Osteocyte (in vitro differentiated cells): ENCODE data around the gene DLG2. TPM values are rescaled to one million over a fixed set of nuclear protein-coding genes. Genes with fewer than 3 reads are reported as not detected.

ENCODE experiments used
- DNase-seq: peaks from one replicate; pipeline ENCODE4 v3.0.0; 2021; ENCODE audit warnings: mixed read lengths; ENCODE audit not compliant: unreplicated experiment; ENCODE audit errors: extremely low spot score
- H3K27ac Mint-ChIP-seq: one replicate; pipeline ENCODE4 v1.8.0; 2021; ENCODE audit warnings: mild to moderate bottlenecking, mixed read lengths; ENCODE audit not compliant: unreplicated experiment
- H3K27me3 Mint-ChIP-seq: one replicate; pipeline ENCODE4 v1.8.0; 2021; ENCODE audit warnings: mixed read lengths; ENCODE audit not compliant: unreplicated experiment
- H3K36me3 Mint-ChIP-seq: one replicate; pipeline ENCODE4 v1.8.0; 2021; ENCODE audit warnings: mixed read lengths; ENCODE audit not compliant: unreplicated experiment
- H3K4me1 Mint-ChIP-seq: one replicate; pipeline ENCODE4 v1.8.0; 2021; ENCODE audit warnings: mixed read lengths; ENCODE audit not compliant: unreplicated experiment
- H3K4me3 Mint-ChIP-seq: one replicate; pipeline ENCODE4 v1.8.0; 2021; ENCODE audit warnings: mild to moderate bottlenecking, moderate library complexity, mixed read lengths; ENCODE audit not compliant: unreplicated experiment
- H3K9me3 Mint-ChIP-seq: one replicate; pipeline ENCODE4 v1.8.0; 2021; ENCODE audit warnings: mixed read lengths; ENCODE audit not compliant: unreplicated experiment
- total RNA-seq: library from RNA; stranded (reverse); gene quantifications from 2 replicates; pipeline ENCODE4 v1.2.1, GENCODE V29; 2021
- TF ChIP-seq, protein P1 (sequence below): fragments of 200-600 bp; sonication (generic); IDR thresholded peaks from 2 replicates; pipeline ENCODE4 v1.5.0; 2021; ENCODE audit warnings: antibody characterized with exemption, mild to moderate bottlenecking, moderate library complexity

DLG2 gene
- total RNA-seq, 1 donor from 2014 or later = 2.1 TPM

DNA sequence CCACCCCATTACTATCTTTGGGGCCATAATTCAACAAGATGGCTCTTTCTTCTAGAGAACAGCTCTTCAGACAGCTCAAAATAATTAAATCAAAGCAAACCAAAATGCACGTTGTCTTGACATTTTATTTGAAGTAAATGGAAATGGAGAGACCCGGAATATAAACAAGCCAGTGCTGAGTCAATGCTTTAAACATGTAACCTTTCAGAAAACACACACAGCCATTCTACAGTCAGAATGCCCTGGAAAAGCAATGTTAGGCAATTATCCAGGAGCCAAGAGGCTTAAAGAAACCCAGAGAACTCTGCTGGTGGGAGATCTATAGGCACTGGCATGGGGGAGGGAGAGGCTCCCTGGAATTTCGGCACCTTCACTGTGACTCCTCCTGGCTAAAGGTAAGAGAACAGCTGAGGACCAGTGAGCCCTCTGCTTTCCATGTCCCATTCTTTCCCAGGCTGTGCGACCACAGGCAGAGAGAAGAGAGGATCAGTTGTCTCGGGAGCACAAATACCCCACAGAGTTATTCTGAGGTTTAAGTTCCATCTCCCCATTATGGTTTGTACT is 2086.9 kb downstream of the DLG2 start:
- TF ChIP-seq, protein P1, sequence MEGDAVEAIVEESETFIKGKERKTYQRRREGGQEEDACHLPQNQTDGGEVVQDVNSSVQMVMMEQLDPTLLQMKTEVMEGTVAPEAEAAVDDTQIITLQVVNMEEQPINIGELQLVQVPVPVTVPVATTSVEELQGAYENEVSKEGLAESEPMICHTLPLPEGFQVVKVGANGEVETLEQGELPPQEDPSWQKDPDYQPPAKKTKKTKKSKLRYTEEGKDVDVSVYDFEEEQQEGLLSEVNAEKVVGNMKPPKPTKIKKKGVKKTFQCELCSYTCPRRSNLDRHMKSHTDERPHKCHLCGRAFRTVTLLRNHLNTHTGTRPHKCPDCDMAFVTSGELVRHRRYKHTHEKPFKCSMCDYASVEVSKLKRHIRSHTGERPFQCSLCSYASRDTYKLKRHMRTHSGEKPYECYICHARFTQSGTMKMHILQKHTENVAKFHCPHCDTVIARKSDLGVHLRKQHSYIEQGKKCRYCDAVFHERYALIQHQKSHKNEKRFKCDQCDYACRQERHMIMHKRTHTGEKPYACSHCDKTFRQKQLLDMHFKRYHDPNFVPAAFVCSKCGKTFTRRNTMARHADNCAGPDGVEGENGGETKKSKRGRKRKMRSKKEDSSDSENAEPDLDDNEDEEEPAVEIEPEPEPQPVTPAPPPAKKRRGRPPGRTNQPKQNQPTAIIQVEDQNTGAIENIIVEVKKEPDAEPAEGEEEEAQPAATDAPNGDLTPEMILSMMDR = no peak
- DNase-seq = no peak
- Mint-ChIP-seq H3K27ac (no peak overlapping the region), H3K9me3 (no peaks in the 10 kb centered on the region), H3K36me3 (no peaks in the 10 kb centered on the region), H3K4me1 (no peaks in the 10 kb centered on the region), H3K27me3 (peaks cover 4% of the 10 kb centered on the region), H3K4me3 (no peak overlapping the region)

DNA sequence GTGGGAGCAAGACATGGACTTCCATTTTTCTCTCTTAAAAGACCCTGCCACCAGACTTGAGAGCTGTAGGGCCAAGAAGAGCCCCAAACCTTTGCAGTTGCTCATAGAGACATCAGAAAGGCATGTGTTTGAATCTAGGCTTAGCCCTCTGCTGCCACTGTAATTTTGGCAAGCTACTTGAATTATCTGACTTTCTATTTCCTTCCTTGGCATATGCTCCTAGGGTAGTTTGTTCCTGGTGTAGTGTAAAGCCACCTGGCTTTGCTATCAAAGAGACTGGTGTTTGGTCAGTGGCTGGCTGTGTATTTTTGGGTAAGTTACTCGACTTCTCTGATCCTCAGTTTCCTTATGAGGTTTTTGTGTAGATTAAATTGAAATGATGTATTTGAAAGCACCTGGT is 2088.9 kb downstream of the DLG2 start:
- no peaks in the 10 kb centered on the region for H3K4me1 Mint-ChIP-seq
- no peaks in the 10 kb centered on the region for H3K9me3 Mint-ChIP-seq
- DNase-seq = no peak
- no peaks in the 10 kb centered on the region for H3K36me3 Mint-ChIP-seq
- H3K27me3 Mint-ChIP-seq = peaks cover 4% of the 10 kb centered on the region
- TF ChIP-seq, protein P1 = no peak
- H3K4me3 Mint-ChIP-seq = no peak overlapping the region
- no peak overlapping the region for H3K27ac Mint-ChIP-seq

- H3K9me3 Mint-ChIP-seq = no peaks in the 10 kb centered on the region
- H3K4me3 Mint-ChIP-seq = no peak overlapping the region
- TF ChIP-seq, protein P1 = no peak
- H3K27ac Mint-ChIP-seq = no peak overlapping the region
- H3K36me3 Mint-ChIP-seq = no peaks in the 10 kb centered on the region
- no peaks in the 10 kb centered on the region for H3K4me1 Mint-ChIP-seq
- peaks cover 4% of the 10 kb centered on the region for H3K27me3 Mint-ChIP-seq
- no peak for DNase-seq
Measured at GRCh38 chr11:83537131-83537610, 2090.0 kb downstream of the DLG2 start.

DNA sequence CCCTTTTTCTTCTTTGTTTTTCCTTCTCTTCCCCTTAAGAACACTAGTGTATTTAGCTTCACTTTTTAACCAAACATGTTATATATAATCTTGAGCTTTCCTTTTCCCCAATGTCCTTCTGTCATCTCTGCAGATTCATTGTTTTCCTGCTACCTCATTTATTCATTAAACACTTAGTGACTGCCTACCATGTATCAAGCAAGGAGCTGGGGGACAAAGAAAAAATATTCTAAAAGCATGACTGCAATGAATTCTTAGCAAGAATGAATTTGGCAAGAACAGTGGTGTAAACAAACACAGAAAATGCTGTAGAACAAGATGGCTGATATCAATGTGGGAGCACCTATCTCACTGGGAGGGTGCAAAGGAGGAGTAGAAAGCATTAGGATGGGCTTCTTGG is 2094.0 kb downstream of the DLG2 start:
- H3K4me1 Mint-ChIP-seq = no peaks in the 10 kb centered on the region
- peaks cover 2% of the 10 kb centered on the region for H3K27me3 Mint-ChIP-seq
- H3K9me3 Mint-ChIP-seq = no peaks in the 10 kb centered on the region
- DNase-seq = no peak
- no peaks in the 10 kb centered on the region for H3K36me3 Mint-ChIP-seq
- TF ChIP-seq, protein P1 = no peak
- no peak overlapping the region for H3K4me3 Mint-ChIP-seq
- H3K27ac Mint-ChIP-seq = no peak overlapping the region

GRCh38 chr11:83528877-83529276 is 2098.3 kb downstream of the DLG2 start:
- Mint-ChIP-seq H3K27me3 (no peaks in the 10 kb centered on the region), H3K4me3 (no peak overlapping the region), H3K4me1 (no peaks in the 10 kb centered on the region), H3K27ac (no peak overlapping the region), H3K36me3 (no peaks in the 10 kb centered on the region), H3K9me3 (no peaks in the 10 kb centered on the region)
- TF ChIP-seq, protein P1 = no peak
- DNase-seq = no peak
